Right lobe of liver (tissue), 4 donors: ENCODE data around the gene ZNF207.

Experiments used
- POLR2A ChIP-seq: fragments of 450-650 bp; IDR thresholded peaks from one replicate; pipeline ENCODE4 v1.6.1; 2017; ENCODE audit warnings: antibody characterized with exemption, mild to moderate bottlenecking
- TF ChIP-seq, protein P1 (sequence below), 4 donors: fragments of 200-600 bp in 3 of 4; fragments of 450-650 bp in 1 of 4; IDR thresholded peaks; one replicate each; pipeline versions ENCODE4 v1.5.1 to v1.8.0; 2016 to 2022; ENCODE audit warnings: antibody characterized with exemption in 4 of 4, mild to moderate bottlenecking in 2 of 4
- donor health status: DM: no; HTN: no; CAD: no.
- donor health status: DM: no; HTN: no; CAD: no.
- donor health status: DM: no; HTN: yes; CAD: no.

DNA sequence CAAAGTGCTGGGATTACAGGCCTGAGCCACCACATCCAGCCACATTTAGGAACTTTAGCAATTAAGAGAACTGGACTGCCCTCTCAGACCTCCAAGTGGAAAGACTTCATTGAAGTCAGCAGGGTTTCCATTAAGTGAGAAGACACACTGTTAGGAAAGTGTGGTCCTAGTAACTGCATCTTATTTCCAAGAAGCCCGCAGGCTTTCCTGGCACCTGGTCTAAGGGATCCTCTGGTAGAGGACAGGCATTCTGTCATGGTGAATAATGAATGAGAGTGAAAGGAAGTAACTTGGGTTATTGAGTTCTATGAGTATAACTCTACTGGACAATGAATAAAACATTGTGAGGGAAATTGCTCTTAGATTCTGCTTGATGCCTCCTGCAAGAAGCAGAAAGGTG, 22.0 kb upstream of the ZNF207 start:
- TF ChIP-seq, protein P1, sequence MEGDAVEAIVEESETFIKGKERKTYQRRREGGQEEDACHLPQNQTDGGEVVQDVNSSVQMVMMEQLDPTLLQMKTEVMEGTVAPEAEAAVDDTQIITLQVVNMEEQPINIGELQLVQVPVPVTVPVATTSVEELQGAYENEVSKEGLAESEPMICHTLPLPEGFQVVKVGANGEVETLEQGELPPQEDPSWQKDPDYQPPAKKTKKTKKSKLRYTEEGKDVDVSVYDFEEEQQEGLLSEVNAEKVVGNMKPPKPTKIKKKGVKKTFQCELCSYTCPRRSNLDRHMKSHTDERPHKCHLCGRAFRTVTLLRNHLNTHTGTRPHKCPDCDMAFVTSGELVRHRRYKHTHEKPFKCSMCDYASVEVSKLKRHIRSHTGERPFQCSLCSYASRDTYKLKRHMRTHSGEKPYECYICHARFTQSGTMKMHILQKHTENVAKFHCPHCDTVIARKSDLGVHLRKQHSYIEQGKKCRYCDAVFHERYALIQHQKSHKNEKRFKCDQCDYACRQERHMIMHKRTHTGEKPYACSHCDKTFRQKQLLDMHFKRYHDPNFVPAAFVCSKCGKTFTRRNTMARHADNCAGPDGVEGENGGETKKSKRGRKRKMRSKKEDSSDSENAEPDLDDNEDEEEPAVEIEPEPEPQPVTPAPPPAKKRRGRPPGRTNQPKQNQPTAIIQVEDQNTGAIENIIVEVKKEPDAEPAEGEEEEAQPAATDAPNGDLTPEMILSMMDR (IDR thresholded peaks at IDR 0.05), result no peak
- TF ChIP-seq POLR2A, result no peak
